ENCODE results near the gene PRAF2.

PRAF2 gene

DNA sequence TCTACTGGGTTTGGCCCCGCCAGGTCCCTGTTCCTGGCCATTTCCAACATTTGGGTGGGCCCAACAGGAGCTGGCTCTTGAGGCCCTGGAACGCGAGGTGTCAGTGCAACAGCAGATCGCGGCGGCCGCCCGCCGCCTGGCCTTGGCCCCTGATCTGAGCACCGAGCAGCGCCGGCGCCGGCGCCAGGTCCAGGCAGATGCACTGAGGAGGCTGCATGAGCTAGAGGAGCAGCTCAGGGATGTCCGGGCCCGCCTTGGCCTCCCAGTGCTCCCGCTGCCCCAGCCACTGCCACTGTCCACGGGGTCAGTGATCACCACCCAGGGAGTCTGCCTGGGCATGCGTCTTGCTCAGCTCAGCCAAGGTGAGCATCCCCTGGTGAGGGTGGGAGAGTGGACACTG, 9.5 kb downstream of the PRAF2 start:
- no peaks in the 10 kb centered on the region for H3K9me3 Mint-ChIP-seq
- H3K36me3 Mint-ChIP-seq (ENCODE audit: low read depth), result no peaks in the 10 kb centered on the region
- H3K27ac Mint-ChIP-seq, result no peak overlapping the region
- no peaks in the 10 kb centered on the region for H3K4me1 Mint-ChIP-seq (ENCODE audit: low read depth)
- no peak overlapping the region for H3K4me3 Mint-ChIP-seq
- H3K27me3 Mint-ChIP-seq, result no peaks in the 10 kb centered on the region

DNA sequence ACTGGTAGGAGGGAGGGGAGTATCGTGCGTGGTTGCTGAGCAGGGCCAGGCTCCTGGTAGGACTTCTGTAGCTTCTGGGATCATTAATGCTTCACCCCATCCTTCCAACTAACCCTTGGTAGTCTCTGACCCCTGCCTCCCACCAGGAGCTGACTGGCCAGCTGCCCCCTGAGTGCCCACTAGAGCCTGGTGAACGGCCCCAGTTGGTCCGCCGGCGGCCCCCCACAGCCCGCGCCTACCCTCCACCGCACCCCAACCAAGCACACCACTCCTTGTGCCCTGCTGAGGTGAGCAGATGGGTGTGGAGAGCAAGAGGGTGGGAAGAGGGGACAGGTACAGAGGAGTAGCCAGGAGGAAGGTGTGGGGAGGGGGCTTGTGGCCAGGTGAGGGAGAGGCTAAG, 10.1 kb downstream of the PRAF2 start:
- Mint-ChIP-seq H3K4me3 (no peak overlapping the region), H3K4me1 (ENCODE audit: low read depth) (no peaks in the 10 kb centered on the region), H3K36me3 (ENCODE audit: low read depth) (no peaks in the 10 kb centered on the region), H3K9me3 (no peaks in the 10 kb centered on the region), H3K27me3 (no peaks in the 10 kb centered on the region), H3K27ac (no peak overlapping the region)

DNA sequence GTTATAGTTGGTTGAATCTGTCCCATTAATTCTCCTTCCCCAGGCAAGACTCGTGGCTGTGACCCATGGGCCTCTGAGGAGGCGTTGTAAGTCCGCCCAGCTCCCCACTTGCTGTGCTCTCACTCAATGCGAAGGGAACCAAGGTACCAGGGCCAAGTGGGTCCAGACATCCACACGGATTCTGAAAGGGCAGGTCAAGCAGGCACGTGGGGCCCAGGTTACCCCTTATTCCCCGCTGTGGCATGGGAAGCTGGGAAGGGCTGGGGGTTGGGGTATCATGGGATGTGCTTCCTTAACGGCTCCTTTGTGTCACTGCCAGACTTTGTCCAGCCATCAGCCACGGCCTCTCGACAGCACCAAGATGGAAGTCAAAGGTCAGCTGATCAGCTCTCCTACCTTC, 11.9 kb downstream of the PRAF2 start:
- H3K4me3 Mint-ChIP-seq, result no peak overlapping the region
- H3K27ac Mint-ChIP-seq, result no peak overlapping the region

DNA sequence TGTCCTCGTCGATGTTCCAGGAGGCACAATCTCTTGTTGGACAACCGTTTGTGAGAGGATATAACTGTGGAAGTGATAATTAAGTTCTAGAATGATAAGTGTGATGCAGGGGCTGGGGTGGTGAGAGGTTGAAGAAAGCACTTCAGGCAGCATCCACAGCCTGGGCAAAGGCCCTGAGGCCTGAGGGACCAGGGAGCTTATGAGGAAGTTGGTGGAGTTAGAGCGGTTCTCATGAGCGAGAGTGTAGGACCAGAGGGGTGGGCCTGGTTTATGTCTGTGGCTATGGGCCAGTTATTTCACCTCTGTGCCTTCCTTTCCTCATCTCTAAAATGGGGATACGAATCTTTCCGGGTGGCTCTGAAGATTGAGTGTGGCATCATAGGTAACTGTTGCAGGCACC, 12.3 kb downstream of the PRAF2 start:
- no peak overlapping the region for H3K27ac Mint-ChIP-seq
- no peaks in the 10 kb centered on the region for H3K9me3 Mint-ChIP-seq
- no peaks in the 10 kb centered on the region for H3K27me3 Mint-ChIP-seq
- H3K4me1 Mint-ChIP-seq (ENCODE audit: low read depth), result peaks cover 14% of the 10 kb centered on the region
- no peak overlapping the region for H3K4me3 Mint-ChIP-seq
- no peaks in the 10 kb centered on the region for H3K36me3 Mint-ChIP-seq (ENCODE audit: low read depth)

More for the DNA sequence above, 11.9 kb downstream of the PRAF2 start:
- Mint-ChIP-seq H3K9me3 (no peaks in the 10 kb centered on the region), H3K27me3 (no peaks in the 10 kb centered on the region), H3K4me1 (ENCODE audit: low read depth) (peaks cover 10% of the 10 kb centered on the region), H3K36me3 (ENCODE audit: low read depth) (no peaks in the 10 kb centered on the region)

DNA sequence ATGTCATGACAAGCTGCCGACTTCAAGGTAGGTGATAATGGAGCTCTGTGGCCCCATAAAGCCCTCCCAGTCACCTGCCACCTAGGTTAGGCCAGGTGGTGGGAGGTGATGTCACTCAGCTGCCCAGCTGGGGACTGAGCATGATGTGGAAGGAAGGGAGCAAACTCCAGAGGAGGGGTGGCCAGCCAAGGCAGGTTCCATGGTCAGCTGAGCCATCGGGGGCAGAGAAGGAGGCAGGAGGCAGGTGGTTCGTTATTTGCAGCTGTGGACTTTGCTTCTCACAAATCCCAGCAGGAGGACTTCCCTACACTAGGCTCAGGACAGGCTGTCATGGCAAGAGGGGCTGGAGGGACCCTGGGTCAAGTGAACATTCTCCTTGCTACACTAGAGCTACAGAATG, 12.9 kb downstream of the PRAF2 start:
- Mint-ChIP-seq H3K27ac (no peak overlapping the region), H3K9me3 (no peaks in the 10 kb centered on the region), H3K27me3 (no peaks in the 10 kb centered on the region), H3K36me3 (ENCODE audit: low read depth) (no peaks in the 10 kb centered on the region), H3K4me3 (no peak overlapping the region), H3K4me1 (ENCODE audit: low read depth) (peaks cover 16% of the 10 kb centered on the region)

DNA sequence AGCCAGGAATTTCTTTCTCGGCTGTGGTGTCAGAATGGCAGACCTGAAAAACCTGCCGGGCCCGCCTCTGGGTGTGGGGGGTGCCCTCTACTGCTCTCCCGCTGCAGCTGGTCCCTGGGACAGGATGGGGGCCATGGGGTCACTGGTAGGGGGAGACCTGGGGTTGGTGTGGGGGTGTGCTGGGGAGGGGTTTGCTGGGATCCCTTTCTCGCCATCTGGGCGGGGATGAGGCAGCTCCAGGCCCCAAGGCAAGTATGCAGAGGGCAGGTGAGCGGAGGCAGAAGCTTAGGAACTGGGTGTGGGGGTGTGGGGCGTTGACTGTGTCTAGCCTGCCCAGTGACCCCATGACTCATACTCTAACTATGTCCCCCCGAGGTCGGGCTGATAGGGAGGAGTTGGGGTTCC, 14.1 kb downstream of the PRAF2 start:
- Mint-ChIP-seq H3K27ac (no peak overlapping the region), H3K9me3 (no peaks in the 10 kb centered on the region), H3K4me1 (ENCODE audit: low read depth) (peaks cover 27% of the 10 kb centered on the region), H3K4me3 (no peak overlapping the region), H3K27me3 (no peaks in the 10 kb centered on the region), H3K36me3 (ENCODE audit: low read depth) (no peaks in the 10 kb centered on the region)

DNA sequence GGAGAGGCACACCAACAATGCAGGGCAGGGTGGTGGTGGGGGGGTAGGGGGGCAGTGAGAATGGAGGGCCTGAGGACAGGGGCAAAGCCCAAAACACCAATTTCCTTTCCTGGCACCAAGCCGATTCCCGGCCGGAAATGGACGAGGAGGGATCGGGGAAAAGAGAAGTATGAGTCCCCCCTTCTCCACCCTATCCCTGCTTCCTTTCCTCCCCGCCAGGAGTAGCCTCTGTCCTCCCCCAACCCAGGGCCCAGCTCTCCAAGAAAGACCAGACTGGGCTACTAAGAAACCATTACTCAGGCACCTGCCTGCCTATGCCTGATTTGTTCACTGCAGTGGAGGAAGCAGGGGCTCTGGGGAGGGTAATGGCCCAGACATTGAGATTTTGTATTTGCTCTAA, 14.6 kb downstream of the PRAF2 start:
- Mint-ChIP-seq H3K27me3 (no peaks in the 10 kb centered on the region), H3K4me1 (ENCODE audit: low read depth) (peaks cover 32% of the 10 kb centered on the region), H3K27ac (no peak overlapping the region), H3K9me3 (no peaks in the 10 kb centered on the region), H3K4me3 (no peak overlapping the region), H3K36me3 (ENCODE audit: low read depth) (no peaks in the 10 kb centered on the region)

DNA sequence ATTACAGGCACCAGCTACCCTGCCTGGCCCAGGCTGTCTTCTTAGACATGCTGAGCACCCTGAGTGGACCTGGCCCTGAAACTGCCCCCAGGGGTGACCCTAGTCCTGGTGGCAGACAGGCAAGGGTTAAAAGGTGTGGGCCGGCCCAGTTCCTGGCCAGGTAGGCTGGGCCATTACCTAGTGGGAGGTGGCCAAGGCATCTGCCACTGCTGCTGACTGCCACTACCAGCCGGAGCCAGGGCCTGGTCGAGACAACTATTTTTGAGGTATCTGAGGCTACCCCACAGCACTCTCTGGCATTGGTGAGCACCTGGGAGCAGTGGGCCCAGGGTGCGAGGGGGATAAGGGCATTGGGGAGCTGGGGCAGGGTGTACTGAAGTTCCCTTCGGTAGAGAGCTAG, 15.0 kb downstream of the PRAF2 start, which contains the start of gene CCDC120:
TSS of gene CCDC120 (plus strand) at position 206 of the 400 bp plus-strand sequence. CDS start 3,043 bp downstream, outside the sequence.
- Mint-ChIP-seq H3K27me3 (no peaks in the 10 kb centered on the region), H3K4me1 (ENCODE audit: low read depth) (peaks cover 36% of the 10 kb centered on the region), H3K4me3 (no peak within 1 kb of the TSS), H3K36me3 (ENCODE audit: low read depth) (no peaks in the 10 kb centered on the region), H3K27ac (no peak within 1 kb of the TSS), H3K9me3 (no peaks in the 10 kb centered on the region)

DNA sequence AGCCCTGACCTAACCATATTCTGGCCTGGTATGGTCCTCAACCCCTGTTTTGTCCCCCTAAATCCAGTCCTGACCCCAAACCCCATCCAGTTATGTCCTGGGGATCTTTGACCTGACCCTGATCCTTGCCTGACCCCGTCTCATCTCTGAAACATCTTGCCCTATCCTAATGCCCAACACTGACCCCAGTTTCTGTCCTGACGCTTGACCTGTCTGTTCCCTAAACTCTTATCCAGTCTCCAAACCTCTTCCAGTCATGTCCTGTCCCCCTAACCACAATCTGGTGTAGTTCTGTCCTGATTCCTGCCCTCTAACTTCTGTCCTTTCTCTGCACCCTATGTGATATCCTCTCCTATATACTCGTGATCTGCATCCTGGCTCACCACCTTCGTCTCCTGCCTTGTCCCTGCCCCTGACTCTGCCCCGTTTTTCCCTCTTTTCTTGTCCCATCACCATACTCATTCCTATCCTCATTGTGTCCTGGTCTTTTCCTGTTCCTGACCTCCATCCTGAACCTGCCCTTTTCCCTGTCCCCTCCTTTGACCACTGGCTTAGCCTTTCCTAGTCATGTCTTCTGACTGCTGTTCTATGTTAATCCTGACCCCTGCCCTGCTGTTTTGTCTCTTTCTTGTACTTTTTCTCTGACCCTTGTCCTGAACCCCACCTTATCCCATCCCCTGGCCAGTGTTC, 19.6 kb downstream of the PRAF2 start:
- Mint-ChIP-seq H3K27me3 (no peaks in the 10 kb centered on the region), H3K4me1 (ENCODE audit: low read depth) (peaks cover 44% of the 10 kb centered on the region), H3K36me3 (ENCODE audit: low read depth) (no peaks in the 10 kb centered on the region), H3K9me3 (no peaks in the 10 kb centered on the region), H3K27ac (peak overlapping the region; percentile 92), H3K4me3 (peak overlapping the region; percentile 87)

DNA sequence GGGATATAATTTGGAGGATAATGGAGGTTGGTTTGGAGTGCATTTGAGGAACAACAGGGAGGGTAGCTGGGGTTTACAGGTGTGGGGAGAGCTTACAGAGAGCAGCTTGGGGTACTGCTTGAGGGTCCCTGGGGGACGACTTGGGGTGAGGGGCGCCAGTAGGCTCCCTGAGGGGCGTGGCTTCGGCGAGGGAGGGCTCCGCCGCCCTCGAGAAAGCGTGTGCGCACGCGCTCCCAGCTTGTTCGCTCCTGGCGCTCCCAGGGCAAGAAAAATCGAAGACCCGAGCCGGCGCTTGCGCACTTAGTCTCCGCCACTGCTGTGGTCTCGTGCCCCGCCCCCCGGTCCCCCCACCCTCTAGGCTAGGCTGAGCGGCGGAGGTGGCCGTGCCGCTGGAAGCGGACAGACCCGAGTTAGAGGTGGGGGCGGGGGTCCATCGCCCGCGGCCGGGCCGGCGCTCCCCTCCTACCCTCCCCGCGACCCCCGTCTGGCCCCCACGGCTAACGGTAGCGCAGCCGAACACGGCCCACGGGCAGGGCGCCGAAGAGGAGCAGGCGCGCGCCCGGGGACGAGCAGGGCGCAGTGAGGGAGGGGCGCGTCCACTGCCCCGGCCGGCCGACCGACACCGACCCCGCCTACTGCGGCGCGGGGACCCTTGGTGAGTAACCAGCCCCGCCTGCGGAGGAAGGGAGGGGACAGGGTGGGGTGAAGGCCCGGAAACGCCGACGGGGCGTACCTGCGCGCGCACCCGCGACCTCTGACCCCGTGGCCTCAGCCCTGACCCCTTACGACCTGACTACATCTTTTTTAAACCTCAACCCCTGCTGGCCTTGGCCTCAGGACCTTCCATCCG, 20.4 kb downstream of the PRAF2 start:
- peak overlapping the region; percentile 87 for H3K4me3 Mint-ChIP-seq
- H3K27me3 Mint-ChIP-seq, result no peaks in the 10 kb centered on the region
- peak overlapping the region; percentile 92 for H3K27ac Mint-ChIP-seq
- peaks cover 44% of the 10 kb centered on the region for H3K4me1 Mint-ChIP-seq (ENCODE audit: low read depth)
- H3K36me3 Mint-ChIP-seq (ENCODE audit: low read depth), result no peaks in the 10 kb centered on the region
- no peaks in the 10 kb centered on the region for H3K9me3 Mint-ChIP-seq

DNA sequence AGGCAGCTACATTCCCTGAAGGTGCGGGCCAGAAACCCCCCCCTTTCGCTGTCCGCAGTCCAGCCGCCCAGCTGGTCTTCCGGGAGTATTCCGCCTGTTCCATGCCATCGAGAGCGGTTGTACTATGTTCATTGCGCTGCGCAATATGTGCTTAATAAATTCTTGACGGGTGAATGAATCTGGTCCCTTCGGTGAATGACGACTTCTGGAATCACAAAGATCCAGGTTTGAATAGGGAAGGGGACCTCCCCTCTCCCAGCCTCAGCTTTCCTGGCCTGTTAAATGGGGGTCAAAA, 29.9 kb downstream of the PRAF2 start:
- no peaks in the 10 kb centered on the region for H3K9me3 Mint-ChIP-seq
- H3K27ac Mint-ChIP-seq, result peak overlapping the region; percentile 80
- no peaks in the 10 kb centered on the region for H3K27me3 Mint-ChIP-seq

DNA sequence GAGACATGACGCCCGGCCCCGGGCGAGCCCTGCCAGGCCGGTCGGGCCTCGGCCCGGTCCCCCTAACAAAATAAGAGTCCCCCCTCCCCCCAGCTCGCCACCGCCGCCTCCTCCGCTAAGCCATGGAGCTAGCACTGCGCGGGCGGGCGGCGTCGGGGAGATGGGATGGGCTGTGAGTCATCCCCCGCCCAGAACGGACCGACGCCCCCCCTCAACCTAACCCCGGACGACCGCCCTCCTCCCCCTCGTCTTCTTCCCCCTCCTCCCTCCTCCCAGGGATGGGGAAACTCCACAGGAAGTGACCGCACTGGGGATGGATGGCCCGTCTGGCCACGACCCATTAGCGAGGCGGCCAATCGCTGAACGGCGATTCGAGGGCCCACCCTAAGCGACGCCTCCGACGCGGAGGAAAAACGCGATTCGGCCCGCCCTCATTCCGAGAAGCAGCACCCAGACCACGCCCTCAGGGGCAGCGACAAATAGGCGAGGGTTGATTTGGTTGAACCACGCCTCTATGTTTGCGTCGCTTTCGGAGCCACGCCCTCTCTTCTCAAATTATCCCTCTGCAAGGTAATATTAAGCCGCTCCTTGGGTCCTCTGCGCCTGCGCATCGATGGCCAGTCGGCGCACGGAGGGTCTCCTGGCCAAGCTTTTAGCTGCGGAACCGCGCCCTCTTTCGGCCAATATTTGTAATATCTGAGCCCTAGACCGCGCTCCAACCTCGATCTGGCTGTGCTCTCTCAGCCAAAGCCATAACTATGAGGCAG, 30.4 kb downstream of the PRAF2 start, which contains the start of gene TFE3:
TSS of gene TFE3 (minus strand) at position 138 of the 767 bp plus-strand sequence. CDS start at position 7, 131 bp downstream.
- Mint-ChIP-seq H3K27ac (peak within 1 kb of the TSS; percentile 92), H3K4me3 (peak within 1 kb of the TSS; percentile 94), H3K4me1 (ENCODE audit: low read depth) (peaks cover 38% of the 10 kb centered on the region), H3K36me3 (ENCODE audit: low read depth) (peaks cover 5% of the 10 kb centered on the region), H3K27me3 (no peaks in the 10 kb centered on the region), H3K9me3 (no peaks in the 10 kb centered on the region)

More for the DNA sequence above, 29.9 kb downstream of the PRAF2 start:
- Mint-ChIP-seq H3K4me3 (peak overlapping the region; percentile 94), H3K36me3 (ENCODE audit: low read depth) (no peaks in the 10 kb centered on the region), H3K4me1 (ENCODE audit: low read depth) (peaks cover 33% of the 10 kb centered on the region)

DNA sequence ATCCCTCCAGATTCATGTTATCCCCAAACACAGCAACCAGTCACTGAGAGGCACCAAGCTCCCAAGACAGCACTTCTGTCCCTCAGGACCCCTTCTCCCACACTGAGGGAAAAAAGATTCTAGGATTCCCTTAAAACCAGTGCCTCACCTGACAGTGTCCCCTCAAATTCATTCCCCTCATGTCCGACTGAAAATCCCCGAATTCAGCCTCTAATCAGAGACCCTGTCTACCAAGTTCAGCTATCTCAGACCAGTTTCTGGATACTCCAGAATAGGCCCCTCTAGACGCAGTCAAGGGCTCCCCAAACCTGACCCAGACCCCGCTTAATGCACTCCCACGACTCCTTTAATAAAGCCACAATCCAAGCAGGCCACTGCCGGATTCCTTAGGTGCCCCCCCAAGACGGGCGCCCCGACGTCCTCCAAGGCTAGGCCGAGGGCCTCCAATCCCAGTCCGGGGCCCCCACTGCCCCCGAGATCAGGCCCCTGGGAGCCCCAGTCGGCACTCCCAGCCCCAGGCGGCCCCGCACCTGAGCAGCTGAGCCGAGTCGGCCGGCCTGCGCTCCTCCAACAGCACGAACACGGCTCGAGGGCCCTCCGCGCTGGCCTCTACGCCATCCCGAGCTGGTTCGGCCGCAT, 31.1 kb downstream of the PRAF2 start:
- Mint-ChIP-seq H3K4me1 (ENCODE audit: low read depth) (peaks cover 38% of the 10 kb centered on the region), H3K9me3 (no peaks in the 10 kb centered on the region), H3K4me3 (peak overlapping the region; percentile 94), H3K27ac (peak overlapping the region; percentile 92), H3K36me3 (ENCODE audit: low read depth) (peaks cover 8% of the 10 kb centered on the region), H3K27me3 (no peaks in the 10 kb centered on the region)

DNA sequence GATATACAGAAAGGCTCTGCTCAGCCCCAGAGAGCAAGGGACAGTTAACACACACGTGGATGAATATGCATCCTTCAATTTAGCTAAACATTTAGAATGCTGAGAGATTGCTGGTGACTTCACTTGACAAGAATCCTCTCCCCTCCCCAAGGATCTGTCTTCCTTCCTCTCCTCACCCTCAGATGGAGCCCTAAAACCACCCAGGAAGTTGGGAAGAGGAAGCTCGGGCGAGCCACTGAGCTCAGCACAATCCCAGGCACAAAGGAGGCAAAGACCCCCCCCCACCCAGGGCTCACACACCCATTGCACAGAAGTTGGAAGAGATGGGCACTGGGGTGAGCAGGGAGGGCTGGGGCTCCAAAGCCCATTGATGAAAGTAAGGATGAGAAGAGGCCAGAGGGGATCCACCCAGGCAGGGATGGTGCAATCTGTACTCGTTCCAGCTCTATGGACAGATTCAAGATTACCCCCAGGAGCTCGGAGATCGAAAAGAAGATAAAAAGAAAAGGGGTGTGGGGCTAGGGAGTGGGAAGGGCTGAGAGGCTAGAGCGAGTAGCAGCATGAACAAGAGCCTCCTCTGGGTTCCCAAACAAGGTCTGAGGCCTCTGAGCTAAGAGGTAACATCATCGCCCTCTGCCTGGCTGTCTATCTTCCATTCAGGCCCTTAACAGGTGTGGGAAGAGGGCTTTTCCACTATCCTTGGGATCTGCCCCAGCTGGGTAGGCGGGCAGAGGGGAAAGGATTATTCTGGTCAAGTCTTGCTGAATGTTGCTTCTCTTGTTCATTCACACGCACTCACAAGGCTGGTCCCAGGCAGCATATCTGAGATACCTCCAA, 31.8 kb downstream of the PRAF2 start:
- Mint-ChIP-seq H3K4me1 (ENCODE audit: low read depth) (peaks cover 38% of the 10 kb centered on the region), H3K4me3 (peak overlapping the region; percentile 94), H3K9me3 (no peaks in the 10 kb centered on the region), H3K27me3 (no peaks in the 10 kb centered on the region), H3K27ac (peak overlapping the region; percentile 92), H3K36me3 (ENCODE audit: low read depth) (peaks cover 11% of the 10 kb centered on the region)
